ENCODE measurements around the gene SYCP3. TPM values are rescaled to one million over a fixed set of nuclear protein-coding genes. Genes with fewer than 3 reads are reported as not detected.
"Not testable (repeated sequence)": the region's sequence is repeated elsewhere in the genome, so short reads cannot be mapped to it uniquely, and the experiment has no call there.

The SYCP3 gene
- total and polyA plus RNA-seq, 8 donors = 0.06 to 0.31 (median 0.25) TPM; not detected in 3

- Histone ChIP-seq H3K27ac (no peak overlapping the region), H3K9me3 (no peaks in the 10 kb centered on the region), H3K4me3 (no peak overlapping the region), H3K4me1 (peaks cover 0 to 6% (median 0%) of the 10 kb centered on the region in 3 donors), H3K36me3 (peaks cover 0 to 7% (median 0%) of the 10 kb centered on the region in 3 donors), H3K27me3 (no peaks in the 10 kb centered on the region)
- intact Hi-C loops (cut with DNase I) = no loop called here
- DNase-seq (no peak), ATAC-seq (no peak), FAIRE-seq (no peak)
- TF ChIP-seq CTCF (IDR thresholded peaks at IDR 0.05) = no peak
- 87 to 88% methylated on average over 5 of the region's 5 CpGs for WGBS, 2 donors
Measured at GRCh38 chr12:101740980-101741379, 1.7 kb upstream of the SYCP3 start.

- H3K9me3 ChIP-seq = no peaks in the 10 kb centered on the region
- ATAC-seq (no peak), FAIRE-seq (no peak), DNase-seq (no peak)
- no peak overlapping the region for H3K27ac ChIP-seq
- H3K4me3 ChIP-seq = no peak overlapping the region
- intact Hi-C loops (cut with DNase I) = no loop called here
- no peak for TF ChIP-seq CTCF (IDR thresholded peaks at IDR 0.05)
- no peaks in the 10 kb centered on the region for H3K27me3 ChIP-seq
- peaks cover 0 to 7% (median 0%) of the 10 kb centered on the region in 3 donors for H3K36me3 ChIP-seq
- WGBS, 2 donors = 94 to 95% methylated on average over 5 of the region's 5 CpGs
- peaks cover 0 to 2% (median 0%) of the 10 kb centered on the region in 3 donors for H3K4me1 ChIP-seq
Measured at GRCh38 chr12:101740566-101740965, 1.3 kb upstream of the SYCP3 start.

- no peak for DNase-seq
- WGBS, 2 donors = 93 to 95% methylated on average over 6 of the region's 6 CpGs
- no peaks in the 10 kb centered on the region for H3K27me3 ChIP-seq
- ATAC-seq = no peak
- FAIRE-seq = no peak
- H3K27ac ChIP-seq = no peak overlapping the region
- intact Hi-C loops (cut with DNase I) = no loop called here
- no peaks in the 10 kb centered on the region for H3K36me3 ChIP-seq
- H3K9me3 ChIP-seq = no peaks in the 10 kb centered on the region
- H3K4me1 ChIP-seq = peaks cover 0 to 5% (median 0%) of the 10 kb centered on the region in 3 donors
- no peak for TF ChIP-seq CTCF (IDR thresholded peaks at IDR 0.05)
- no peak overlapping the region for H3K4me3 ChIP-seq
Measured at GRCh38 chr12:101737476-101737875, 1.8 kb downstream of the SYCP3 start.

- H3K4me1 ChIP-seq; H3K27ac ChIP-seq; FAIRE-seq; DNase-seq; H3K4me3 ChIP-seq; H3K27me3 ChIP-seq; H3K9me3 ChIP-seq; H3K36me3 ChIP-seq; ATAC-seq; intact Hi-C loops (cut with DNase I): not testable (repeated sequence)
- WGBS, 2 donors = 94 to 96% methylated on average over 5 of the region's 5 CpGs
Measured at GRCh38 chr12:101734482-101734881, 4.8 kb downstream of the SYCP3 start.

- no peak overlapping the region for H3K27ac ChIP-seq
- ATAC-seq (no peak), DNase-seq (no peak), FAIRE-seq (no peak)
- no peaks in the 10 kb centered on the region for H3K36me3 ChIP-seq
- no peaks in the 10 kb centered on the region for H3K27me3 ChIP-seq
- 35 to 53% methylated on average over 2 of the region's 2 CpGs for WGBS, 2 donors
- intact Hi-C loops (cut with DNase I) = no loop called here
- no peak overlapping the region for H3K4me3 ChIP-seq
- no peak for TF ChIP-seq CTCF (IDR thresholded peaks at IDR 0.05)
- peaks cover 0 to 5% (median 0%) of the 10 kb centered on the region in 3 donors for H3K4me1 ChIP-seq
- no peaks in the 10 kb centered on the region for H3K9me3 ChIP-seq
Measured at GRCh38 chr12:101733166-101733565, 6.1 kb downstream of the SYCP3 start.

All from pancreas (tissue), 10 donors.